Inferior parietal cortex (tissue), 1 donor: ENCODE measurements around the gene EHBP1.

Experiments used
- DNase-seq: peaks from one replicate; pipeline ENCODE4 v3.0.0-alpha.2; 2016; ENCODE audit errors: extremely low spot score

The EHBP1 gene

GRCh38 chr2:62883629-62884028, 178.1 kb downstream of the EHBP1 start:
- no peak for DNase-seq

GRCh38 chr2:62884086-62884485, 178.6 kb downstream of the EHBP1 start:
- no peak for DNase-seq

GRCh38 chr2:62884514-62884913, 179.0 kb downstream of the EHBP1 start:
- no peak for DNase-seq

- DNase-seq = no peak
Measured at GRCh38 chr2:62894966-62895631, 189.6 kb downstream of the EHBP1 start.

GRCh38 chr2:62895632-62896009, 190.1 kb downstream of the EHBP1 start:
- DNase-seq = no peak

GRCh38 chr2:62897187-62897827, 191.8 kb downstream of the EHBP1 start:
- DNase-seq = no peak

GRCh38 chr2:62904344-62904743, 198.8 kb downstream of the EHBP1 start:
- no peak for DNase-seq

- no peak for DNase-seq
Measured at GRCh38 chr2:62908145-62908544, 202.6 kb downstream of the EHBP1 start.

- DNase-seq = no peak
Measured at GRCh38 chr2:62913311-62913710, 207.8 kb downstream of the EHBP1 start.

GRCh38 chr2:62919041-62919440, 213.5 kb downstream of the EHBP1 start:
- DNase-seq = no peak

- no peak for DNase-seq
Measured at GRCh38 chr2:62920070-62920469, 214.6 kb downstream of the EHBP1 start.

- no peak for DNase-seq
Measured at GRCh38 chr2:62923242-62923641, 217.7 kb downstream of the EHBP1 start.

- no peak for DNase-seq
Measured at GRCh38 chr2:62923881-62924280, 218.4 kb downstream of the EHBP1 start.

GRCh38 chr2:62928015-62928414, 222.5 kb downstream of the EHBP1 start:
- no peak for DNase-seq

GRCh38 chr2:62931536-62931935, 226.0 kb downstream of the EHBP1 start:
- DNase-seq = no peak

GRCh38 chr2:62933398-62933917, 227.9 kb downstream of the EHBP1 start:
- DNase-seq = no peak

- DNase-seq = no peak
Measured at GRCh38 chr2:62934517-62934916, 229.0 kb downstream of the EHBP1 start.

- no peak for DNase-seq
Measured at GRCh38 chr2:62938126-62938525, 232.6 kb downstream of the EHBP1 start.

- no peak for DNase-seq
Measured at GRCh38 chr2:62939735-62940491, 234.4 kb downstream of the EHBP1 start.

GRCh38 chr2:62940697-62941096, 235.2 kb downstream of the EHBP1 start:
- no peak for DNase-seq

- DNase-seq = no peak
Measured at GRCh38 chr2:62941413-62941812, 235.9 kb downstream of the EHBP1 start.

- DNase-seq = no peak
Measured at GRCh38 chr2:62944362-62944761, 238.8 kb downstream of the EHBP1 start.

- no peak for DNase-seq
Measured at GRCh38 chr2:62947403-62947802, 241.9 kb downstream of the EHBP1 start.
